Stimulated activated CD4-positive, alpha-beta T cell treated with anti-CD3 and anti-CD28 coated beads, TNF-alpha, amount 100 ng/mL, for 24 hours (primary cell): ENCODE results near the gene CNP.

ENCODE experiments used
- DNase-seq, 3 experiments: peaks; one replicate each; pipeline ENCODE4 v3.0.0-alpha.2; 2020; ENCODE audit warnings: low read depth in 3 of 3

CNP gene

DNA sequence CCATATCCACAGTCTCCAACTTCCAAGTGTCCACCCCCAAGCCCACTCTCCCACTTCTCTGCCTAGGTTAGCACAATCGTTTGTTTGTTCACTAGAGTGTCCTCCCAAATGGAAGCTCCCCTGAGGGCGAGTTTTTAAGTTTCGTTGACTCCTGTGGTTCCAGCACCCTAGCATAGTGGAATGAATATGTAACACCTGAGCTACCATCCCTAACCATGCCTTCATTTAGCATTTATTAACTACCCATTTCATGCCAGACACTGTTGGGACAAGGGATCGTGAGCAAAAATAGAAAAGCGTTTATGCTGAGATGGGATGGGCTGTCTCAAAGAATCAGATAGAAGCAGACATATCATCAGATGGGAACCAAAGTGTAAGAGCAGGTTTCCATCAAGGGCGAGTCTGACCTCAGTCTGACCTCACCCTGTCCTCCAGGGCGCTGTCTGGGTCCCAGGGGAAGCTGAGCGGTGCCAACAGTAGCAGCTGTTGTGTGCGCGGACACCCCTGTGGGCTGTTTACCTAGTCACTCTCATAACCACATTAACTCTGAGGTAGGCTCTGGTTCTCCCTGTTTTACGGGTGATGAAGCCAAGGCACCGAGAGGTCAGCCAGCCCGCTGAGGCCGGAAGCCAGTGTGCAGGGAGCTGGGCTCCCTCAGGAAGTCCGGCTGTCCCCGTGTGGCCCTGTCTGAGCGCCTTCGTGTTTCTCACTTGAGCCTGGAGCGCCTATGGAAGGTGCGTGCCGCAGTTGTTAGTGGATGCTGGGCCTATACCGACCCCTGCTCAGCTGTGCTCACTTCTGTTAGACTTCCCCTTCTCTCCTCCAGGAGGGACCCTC, 6.2 kb downstream of the CNP start:
- DNase-seq, result no peak

GRCh38 chr17:41973408-41973811, 6.8 kb downstream of the CNP start:
- no peak for DNase-seq

- no peak for DNase-seq
These were observed 7.4 kb downstream of the CNP start for GRCh38 chr17:41974031-41974430.

GRCh38 chr17:41974658-41975057, 8.1 kb downstream of the CNP start:
- no peak for DNase-seq

- no peak for DNase-seq
These were observed 8.8 kb downstream of the CNP start for GRCh38 chr17:41975099-41976083.

- DNase-seq, result no peak
These were observed 9.7 kb downstream of the CNP start for GRCh38 chr17:41976142-41976768.

DNA sequence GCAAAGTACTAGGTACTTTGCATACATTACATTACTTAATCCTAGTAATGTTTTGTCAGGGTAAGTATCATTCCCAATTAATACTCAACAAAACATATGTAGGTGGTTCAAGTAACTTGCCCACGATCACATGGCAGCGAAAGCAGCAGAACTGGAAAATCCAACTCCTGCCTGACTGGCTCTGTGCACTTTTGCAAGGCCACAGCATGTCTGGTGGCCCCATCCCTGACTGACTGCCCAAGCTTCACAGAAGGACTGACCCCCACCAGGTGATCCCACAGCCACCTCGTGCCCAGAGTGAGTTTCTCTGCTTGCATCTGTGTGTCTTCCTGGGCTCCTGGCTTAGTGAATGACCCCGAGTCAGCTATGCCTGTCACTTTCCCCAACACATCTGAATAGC, 11.4 kb downstream of the CNP start:
- DNase-seq, result no peak

DNA sequence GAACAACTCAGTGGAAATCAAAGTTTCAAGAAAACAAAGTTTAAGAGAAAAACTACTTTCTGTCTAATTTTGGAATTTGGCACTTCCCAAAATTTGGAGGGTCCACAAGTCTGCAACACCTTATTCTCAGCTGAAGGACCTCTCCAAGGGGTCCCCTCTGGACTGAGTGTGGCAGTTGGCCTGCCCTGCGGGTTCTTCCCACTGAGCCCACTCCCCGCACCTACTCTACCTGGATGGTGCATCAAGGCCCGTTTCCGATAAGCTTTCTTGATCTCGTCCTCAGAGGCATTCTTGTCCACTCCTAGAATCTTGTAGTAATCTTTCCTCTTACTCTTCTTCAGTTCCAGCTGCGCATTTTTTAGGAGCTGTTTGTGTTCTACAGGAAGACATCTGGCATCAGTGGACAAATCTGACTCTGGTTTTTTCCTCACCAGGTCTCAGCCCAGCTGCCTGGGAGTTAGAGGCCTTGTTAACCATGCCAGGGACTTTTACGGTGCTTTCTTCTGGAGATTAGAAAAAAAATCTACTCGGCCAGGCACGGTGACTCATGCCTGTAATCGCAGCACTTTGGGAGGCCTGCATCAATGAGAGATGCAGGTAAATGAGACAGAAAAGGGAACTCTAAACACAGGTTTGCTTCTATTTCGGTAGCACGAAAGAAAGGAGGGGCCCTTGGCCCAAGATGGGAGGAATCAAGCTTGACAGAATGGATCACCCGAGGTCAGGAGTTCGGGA, 15.6 kb downstream of the CNP start:
- DNase-seq, result no peak

DNA sequence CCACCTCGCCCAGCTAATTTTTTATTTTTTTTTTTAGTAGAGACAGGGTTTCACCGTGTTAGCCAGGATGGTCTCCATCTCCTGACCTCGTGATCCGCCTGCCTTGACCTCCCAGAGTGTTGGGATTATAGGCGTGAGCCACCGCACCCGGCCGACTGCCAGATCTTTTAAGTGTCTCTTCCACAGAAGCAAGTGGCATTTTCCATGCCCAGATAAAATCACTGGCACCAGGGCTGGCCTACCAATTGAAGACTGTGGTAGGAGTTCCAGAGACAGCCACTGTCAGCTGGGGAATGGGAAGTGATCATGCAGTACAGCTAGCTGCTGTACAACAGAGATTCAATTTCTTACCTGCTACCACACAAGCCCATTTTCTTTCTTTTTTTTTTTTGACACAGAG, 17.9 kb downstream of the CNP start:
- DNase-seq, result no peak

DNA sequence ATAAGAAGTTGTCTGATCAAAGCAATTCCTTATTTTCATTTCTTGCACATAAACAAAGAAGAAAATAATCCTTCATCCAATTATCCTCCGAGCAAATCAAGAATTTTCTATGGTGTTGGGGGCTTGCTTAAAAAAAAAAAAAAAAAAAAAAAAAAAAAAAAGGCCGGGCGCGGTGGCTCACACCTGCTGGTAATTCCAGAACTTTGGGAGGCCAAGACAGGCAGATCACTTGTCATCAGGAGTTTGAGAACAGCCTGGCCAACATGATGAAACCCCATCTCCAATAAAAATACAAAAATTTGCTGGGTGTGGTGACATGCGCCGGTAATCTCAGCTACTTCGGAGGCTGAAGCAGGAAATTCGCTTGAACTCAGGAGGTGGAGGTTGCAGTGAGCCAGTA, 19.3 kb downstream of the CNP start:
- no peak for DNase-seq

DNA sequence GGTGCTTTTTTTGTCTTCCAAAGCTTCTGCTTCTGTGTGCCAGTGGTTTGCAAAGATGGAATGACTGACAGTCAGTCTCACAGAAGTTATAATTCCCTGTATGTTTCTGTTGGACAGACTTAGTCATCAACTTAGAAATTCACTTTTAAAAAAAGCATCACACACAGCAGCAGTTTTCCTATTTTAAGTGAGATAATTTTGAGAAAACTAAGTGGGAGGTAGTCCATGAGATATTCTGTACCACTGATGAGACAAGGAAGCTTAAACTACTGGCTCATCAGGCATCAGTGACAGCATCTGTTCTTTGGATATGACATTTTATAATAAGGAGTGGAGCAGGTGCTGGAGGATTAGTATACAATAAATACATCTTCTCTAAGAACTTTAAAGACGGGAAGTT, 20.0 kb downstream of the CNP start:
- no peak for DNase-seq

DNA sequence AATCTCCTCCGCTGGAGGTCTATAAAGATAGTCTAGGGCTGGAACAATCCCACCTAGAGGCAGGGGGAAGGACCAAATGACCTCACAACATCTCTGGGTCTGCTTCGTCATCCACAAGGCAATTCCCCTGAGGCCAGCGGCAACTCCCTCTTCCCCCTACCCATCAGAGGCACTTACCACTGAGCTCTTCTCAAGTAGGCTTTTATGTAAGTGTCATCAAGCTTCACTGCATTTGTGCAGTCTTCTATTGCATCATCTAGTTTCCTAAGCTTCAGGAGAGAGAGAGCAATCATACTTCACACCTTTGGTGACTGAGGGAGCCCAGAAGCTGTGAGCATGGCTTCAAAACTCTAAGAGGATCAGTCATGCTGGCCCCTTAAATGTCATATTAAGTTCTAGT, 21.0 kb downstream of the CNP start:
- no peak for DNase-seq

DNA sequence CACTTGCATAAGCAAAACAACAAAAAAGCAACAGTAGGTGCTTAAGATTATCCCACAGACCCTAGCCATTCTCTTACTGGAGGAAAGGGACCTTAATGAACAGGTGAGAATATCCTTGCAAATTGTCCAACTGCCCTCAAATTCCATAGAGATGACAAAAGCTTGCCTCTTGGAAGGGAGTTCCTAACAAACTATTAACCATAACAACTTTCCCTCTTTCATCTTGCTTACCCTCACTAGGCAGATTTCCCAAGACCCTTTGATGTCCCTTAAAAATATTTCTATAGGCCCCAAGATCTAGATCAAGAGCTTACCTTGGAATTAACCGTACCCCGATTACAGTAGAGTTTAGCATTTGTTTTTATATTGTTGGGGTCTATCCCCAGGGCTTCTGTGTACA, 21.8 kb downstream of the CNP start:
- no peak for DNase-seq

- no peak for DNase-seq
These were observed 23.3 kb downstream of the CNP start for GRCh38 chr17:41989702-41990419.

GRCh38 chr17:41992576-41992975, 26.0 kb downstream of the CNP start:
- no peak for DNase-seq

DNA sequence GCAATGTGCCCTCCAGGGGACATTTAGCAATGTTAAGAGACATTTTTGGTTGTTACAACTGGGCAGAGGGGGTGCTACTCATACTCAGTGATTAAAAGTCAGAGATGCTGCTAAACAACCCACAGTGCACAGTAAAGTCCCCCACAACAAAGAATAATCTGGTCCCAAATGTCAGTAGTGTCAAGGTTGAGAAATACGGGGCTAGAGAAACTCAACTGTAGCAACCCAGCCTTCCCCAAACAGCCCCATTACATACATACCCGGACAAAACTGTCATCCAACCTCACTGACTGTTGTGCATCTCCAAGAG, 30.2 kb downstream of the CNP start:
- no peak for DNase-seq

- no peak for DNase-seq
These were observed 31.9 kb downstream of the CNP start for GRCh38 chr17:41998497-41998896.

GRCh38 chr17:42000413-42001133, 34.0 kb downstream of the CNP start:
- no peak for DNase-seq

- no peak for DNase-seq
These were observed 35.1 kb downstream of the CNP start for GRCh38 chr17:42001729-42002128.

DNA sequence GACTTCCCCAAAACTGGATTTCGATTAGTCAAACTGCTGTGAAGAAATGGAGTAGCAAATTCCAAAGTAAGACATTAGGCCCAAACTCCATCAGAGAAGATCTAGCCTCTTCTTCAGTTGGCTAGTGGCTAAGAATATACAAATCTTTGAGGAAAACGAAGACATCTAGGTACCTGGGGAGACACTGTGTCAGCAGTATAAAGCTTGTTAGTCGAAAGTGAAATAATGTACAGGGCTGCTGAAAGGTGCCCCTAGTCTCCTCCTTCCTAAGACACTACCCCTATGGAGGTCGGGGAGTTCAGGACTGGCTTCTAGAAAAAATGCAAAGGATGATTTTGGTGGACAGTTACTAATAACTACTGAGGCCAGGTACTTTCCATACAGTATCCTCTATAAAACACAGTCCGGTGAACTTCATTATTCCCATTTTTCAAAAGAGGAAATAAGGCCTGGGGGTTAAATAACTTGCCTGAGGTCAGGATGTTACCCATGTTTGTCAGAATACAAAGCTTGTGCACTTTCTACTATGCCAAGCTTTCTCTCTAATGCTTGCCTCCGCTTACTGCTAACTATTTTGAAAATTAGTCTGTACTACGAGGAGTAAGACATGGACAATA, 35.7 kb downstream of the CNP start:
- DNase-seq, result no peak
